H9 (cell line): ENCODE measurements around the gene ADAMTS2. TPM values are rescaled to one million over a fixed set of nuclear protein-coding genes. Genes with fewer than 3 reads are reported as not detected.

Experiments used
- DNase-seq: peaks from one replicate; pipeline ENCODE4 v3.0.0-alpha.2; 2017
- H2AFZ ChIP-seq: one replicate; pipeline ENCODE4 v1.6.1; 2013; ENCODE audit warnings: mild to moderate bottlenecking, low read length, control low read depth, moderate library complexity
- H2AK5ac ChIP-seq: 2 replicates; pipeline ENCODE4 v1.6.1; 2013; ENCODE audit warnings: low read length, control low read depth, mixed read lengths; ENCODE audit not compliant: insufficient read length
- H2BK120ac ChIP-seq: one replicate; pipeline ENCODE4 v1.6.1; 2013; ENCODE audit warnings: low read depth, mild to moderate bottlenecking, low read length, control low read depth, inconsistent platforms; ENCODE audit not compliant: poor library complexity, severe bottlenecking
- H2BK12ac ChIP-seq: 2 replicates; pipeline ENCODE4 v1.6.1; 2013; ENCODE audit warnings: low read length, control low read depth, mixed read lengths, low read depth; ENCODE audit not compliant: insufficient read length
- H2BK15ac ChIP-seq: 2 replicates; pipeline ENCODE4 v1.6.1; 2013; ENCODE audit warnings: low read depth, low read length, control low read depth
- H2BK20ac ChIP-seq: one replicate; pipeline ENCODE4 v1.6.1; 2013; ENCODE audit warnings: low read depth, mild to moderate bottlenecking, low read length, control low read depth, inconsistent platforms; ENCODE audit not compliant: poor library complexity, severe bottlenecking
- H2BK5ac ChIP-seq: 2 replicates; pipeline ENCODE4 v1.6.1; 2013; ENCODE audit warnings: low read length, control low read depth, mixed read lengths; ENCODE audit not compliant: insufficient read length
- H3K14ac ChIP-seq: 2 replicates; pipeline ENCODE4 v1.6.1; 2013; ENCODE audit warnings: low read length, control low read depth; ENCODE audit not compliant: insufficient read depth
- H3K18ac ChIP-seq: 2 replicates; pipeline ENCODE4 v1.6.1; 2013; ENCODE audit warnings: low read depth, mild to moderate bottlenecking, mixed read lengths, low read length, control low read depth; ENCODE audit not compliant: insufficient read length
- H3K23ac ChIP-seq: 2 replicates; pipeline ENCODE4 v1.6.1; 2013; ENCODE audit warnings: low read length, control low read depth, mixed read lengths, low read depth; ENCODE audit not compliant: insufficient read length
- H3K23me2 ChIP-seq: 2 replicates; pipeline ENCODE4 v1.6.1; 2013; ENCODE audit warnings: low read depth, mild to moderate bottlenecking, mixed read lengths, low read length, control low read depth; ENCODE audit not compliant: insufficient read length, poor library complexity, severe bottlenecking
- H3K27ac ChIP-seq: 2 replicates; pipeline ENCODE4 v1.5.1; 2013; ENCODE audit warnings: low read length, control low read depth, mixed read lengths, low read depth; ENCODE audit not compliant: insufficient read length
- H3K27me3 ChIP-seq: 2 replicates; pipeline ENCODE4 v1.6.1; 2013; ENCODE audit warnings: low read length, control low read depth, inconsistent platforms; ENCODE audit not compliant: insufficient read depth
- H3K4ac ChIP-seq: 2 replicates; pipeline ENCODE4 v1.6.1; 2013; ENCODE audit warnings: low read depth, mild to moderate bottlenecking, control low read depth, inconsistent platforms, low read length, moderate library complexity
- H3K4me1 ChIP-seq: 2 replicates; pipeline ENCODE4 v1.6.1; 2013; ENCODE audit warnings: low read length, control low read depth, inconsistent platforms; ENCODE audit not compliant: insufficient read depth
- H3K4me2 ChIP-seq: 2 replicates; pipeline ENCODE4 v1.6.1; 2013; ENCODE audit warnings: low read length, control low read depth, mixed read lengths; ENCODE audit not compliant: insufficient read length, insufficient read depth
- H3K56ac ChIP-seq: 2 replicates; pipeline ENCODE4 v1.6.1; 2013; ENCODE audit warnings: low read depth, mild to moderate bottlenecking, mixed read lengths, low read length, control low read depth; ENCODE audit not compliant: insufficient read length
- H3K79me1 ChIP-seq: 2 replicates; pipeline ENCODE4 v1.6.1; 2013; ENCODE audit warnings: low read depth, mild to moderate bottlenecking, moderate library complexity, low read length, control low read depth, inconsistent platforms; ENCODE audit not compliant: insufficient read depth, poor library complexity, severe bottlenecking
- H3K79me2 ChIP-seq: 2 replicates; pipeline ENCODE4 v1.6.1; 2013; ENCODE audit warnings: low read length, control low read depth, inconsistent platforms; ENCODE audit not compliant: insufficient read depth
- H3K9ac ChIP-seq: 2 replicates; pipeline ENCODE4 v1.6.1; 2013; ENCODE audit warnings: low read length, control low read depth, mixed read lengths; ENCODE audit not compliant: insufficient read length; ENCODE audit errors: extremely low read depth
- H3K9me3 ChIP-seq: one replicate; pipeline ENCODE4 v1.6.1; 2013; ENCODE audit warnings: low read depth, low read length, inconsistent platforms; ENCODE audit not compliant: control insufficient read depth
- H3T11ph ChIP-seq: one replicate; pipeline ENCODE4 v1.6.1; 2013; ENCODE audit warnings: mild to moderate bottlenecking, low read length, control low read depth, inconsistent platforms
- H4K20me1 ChIP-seq: one replicate; pipeline ENCODE4 v1.6.1; 2013; ENCODE audit not compliant: control insufficient read depth, insufficient read length, insufficient read depth
- H4K5ac ChIP-seq: 2 replicates; pipeline ENCODE4 v1.6.1; 2013; ENCODE audit warnings: low read depth, mild to moderate bottlenecking, mixed read lengths, low read length, control low read depth; ENCODE audit not compliant: insufficient read length
- H4K8ac ChIP-seq: replicated peaks from 2 replicates; pipeline ENCODE4 v1.6.1; 2013; ENCODE audit warnings: low read length, control low read depth, mixed read lengths, low read depth; ENCODE audit not compliant: insufficient read length
- H4K91ac ChIP-seq: 2 replicates; pipeline ENCODE4 v1.6.1; 2013; ENCODE audit warnings: low read depth, mild to moderate bottlenecking, moderate library complexity, mixed read lengths, low read length, control low read depth; ENCODE audit not compliant: insufficient read length
- H3K27ac Mint-ChIP-seq, 3 experiments: 2 replicates in 2 of 3; 3 replicates in 1 of 3; pipeline ENCODE4 v1.8.0; 2020 to 2021; ENCODE audit warnings: mixed read lengths in 3 of 3, mild to moderate bottlenecking in 1 of 3, moderate library complexity in 1 of 3
- H3K27me3 Mint-ChIP-seq: 2 replicates; pipeline ENCODE4 v1.8.0; 2021; ENCODE audit warnings: low read depth, mild to moderate bottlenecking, moderate library complexity, mixed read lengths
- H3K36me3 Mint-ChIP-seq, 3 experiments: 2 replicates in 2 of 3; 3 replicates in 1 of 3; pipeline ENCODE4 v1.8.0; 2020 to 2021; ENCODE audit warnings: low read depth in 3 of 3, mixed read lengths in 3 of 3; ENCODE audit not compliant: insufficient read depth in 1 of 3
- H3K4me1 Mint-ChIP-seq, 2 experiments: 2 replicates each; pipeline ENCODE4 v1.8.0; 2020; ENCODE audit warnings: mixed read lengths in 2 of 2
- H3K4me3 Mint-ChIP-seq, 2 experiments: 2 replicates in 1 of 2; 3 replicates in 1 of 2; pipeline ENCODE4 v1.8.0; 2020 to 2021; ENCODE audit warnings: mild to moderate bottlenecking in 2 of 2, mixed read lengths in 2 of 2, moderate library complexity in 1 of 2
- H3K9me3 Mint-ChIP-seq, 2 experiments: 2 replicates in 1 of 2; 3 replicates in 1 of 2; pipeline ENCODE4 v1.8.0; 2020; ENCODE audit warnings: mild to moderate bottlenecking in 2 of 2, mixed read lengths in 2 of 2, moderate library complexity in 1 of 2
- WGBS: extraction: QIAGEN DNeasy Blood & Tissue Kit; methylation state at CpG from one replicate; pipeline ENCODE4 v1.1.7; 2013; ENCODE audit warnings: missing lambda C conversion rate, low lambda C conversion rate, mixed read lengths; ENCODE audit not compliant: insufficient read length; ENCODE audit errors: extremely low coverage; 5-methylcytosine and 5-hydroxymethylcytosine counted together
- total RNA-seq: library from RNA; stranded (reverse); gene quantifications from 2 replicates; pipeline ENCODE4 v1.2.1, GENCODE V29; 2021
- TF ChIP-seq, protein P1 (sequence below): fragments of 200-600 bp; sonication (generic); conservative IDR thresholded peaks from 3 replicates; pipeline ENCODE4 v1.8.0; 2021; ENCODE audit warnings: antibody characterized with exemption, mild to moderate bottlenecking

The ADAMTS2 gene
- total RNA-seq, 1 experiment from 2014 or later, result 5.4 TPM

DNA sequence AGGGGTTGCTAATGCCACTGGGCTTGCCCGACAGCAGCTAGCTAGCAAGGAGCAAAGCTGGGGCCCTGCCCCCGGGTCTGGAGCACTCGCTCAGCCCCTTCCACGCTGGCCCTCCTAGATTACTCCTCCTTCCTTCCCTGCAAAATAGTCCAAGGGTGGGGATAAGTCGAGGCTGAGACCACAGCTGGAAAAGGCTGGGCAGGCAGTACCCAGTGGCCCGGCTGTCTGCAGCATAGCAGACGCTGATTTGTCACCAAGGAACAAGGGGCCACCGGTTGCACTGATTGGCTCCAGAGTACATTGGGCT lies 73.9 kb downstream of the ADAMTS2 start:
- no peaks in the 10 kb centered on the region for H3K27me3 ChIP-seq
- no peaks in the 10 kb centered on the region for H3K23me2 ChIP-seq
- H2BK20ac ChIP-seq, result no peak overlapping the region
- H3K27ac ChIP-seq, result no peak overlapping the region
- Mint-ChIP-seq H3K4me1 (peaks cover 7 to 16% of the 10 kb centered on the region in 2 experiments), H3K27ac (no peak overlapping the region), H3K36me3 (no peaks in the 10 kb centered on the region), H3K27me3 (no peaks in the 10 kb centered on the region; the same call in 1 of the 2 replicates), H3K4me3 (no peak overlapping the region), H3K9me3 (peaks cover 2 to 3% of the 10 kb centered on the region in 2 experiments; a peak in 2 of 5 replicates)
- H2BK12ac ChIP-seq, result no peak overlapping the region
- no peak overlapping the region for H2AK5ac ChIP-seq
- H3K56ac ChIP-seq, result no peak overlapping the region
- no peak overlapping the region for H3K9ac ChIP-seq
- H3K79me1 ChIP-seq, result no peaks in the 10 kb centered on the region
- no peaks in the 10 kb centered on the region for H3K4me1 ChIP-seq
- no peaks in the 10 kb centered on the region for H3K79me2 ChIP-seq
- peak; percentile 23 for DNase-seq
- H4K5ac ChIP-seq, result no peak overlapping the region
- no peak overlapping the region for H3K4me2 ChIP-seq
- H3T11ph ChIP-seq, result no peak overlapping the region
- H3K4ac ChIP-seq, result no peak overlapping the region
- H3K14ac ChIP-seq, result no peak overlapping the region; the same call in 1 of the 2 replicates
- no peak overlapping the region for H2BK15ac ChIP-seq
- no peak overlapping the region for H2BK120ac ChIP-seq
- H2AFZ ChIP-seq, result no peak overlapping the region
- no peak overlapping the region for H2BK5ac ChIP-seq
- no peak overlapping the region for H3K18ac ChIP-seq
- TF ChIP-seq, protein P1, sequence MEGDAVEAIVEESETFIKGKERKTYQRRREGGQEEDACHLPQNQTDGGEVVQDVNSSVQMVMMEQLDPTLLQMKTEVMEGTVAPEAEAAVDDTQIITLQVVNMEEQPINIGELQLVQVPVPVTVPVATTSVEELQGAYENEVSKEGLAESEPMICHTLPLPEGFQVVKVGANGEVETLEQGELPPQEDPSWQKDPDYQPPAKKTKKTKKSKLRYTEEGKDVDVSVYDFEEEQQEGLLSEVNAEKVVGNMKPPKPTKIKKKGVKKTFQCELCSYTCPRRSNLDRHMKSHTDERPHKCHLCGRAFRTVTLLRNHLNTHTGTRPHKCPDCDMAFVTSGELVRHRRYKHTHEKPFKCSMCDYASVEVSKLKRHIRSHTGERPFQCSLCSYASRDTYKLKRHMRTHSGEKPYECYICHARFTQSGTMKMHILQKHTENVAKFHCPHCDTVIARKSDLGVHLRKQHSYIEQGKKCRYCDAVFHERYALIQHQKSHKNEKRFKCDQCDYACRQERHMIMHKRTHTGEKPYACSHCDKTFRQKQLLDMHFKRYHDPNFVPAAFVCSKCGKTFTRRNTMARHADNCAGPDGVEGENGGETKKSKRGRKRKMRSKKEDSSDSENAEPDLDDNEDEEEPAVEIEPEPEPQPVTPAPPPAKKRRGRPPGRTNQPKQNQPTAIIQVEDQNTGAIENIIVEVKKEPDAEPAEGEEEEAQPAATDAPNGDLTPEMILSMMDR, result no peak
- no peak overlapping the region for H4K91ac ChIP-seq
- no CpG with 5 or more reads among the region's 8 CpGs for WGBS
- H4K20me1 ChIP-seq, result no peaks in the 10 kb centered on the region
- no peak overlapping the region for H4K8ac ChIP-seq
- no peaks in the 10 kb centered on the region for H3K9me3 ChIP-seq
- H3K23ac ChIP-seq, result no peak overlapping the region
